ENCODE data around the gene CFAP90. TPM values are rescaled to one million over a fixed set of nuclear protein-coding genes. Genes with fewer than 3 reads are reported as not detected.

Gene CFAP90
- total and polyA plus RNA-seq, 2 donors (not counting 3 experiments of a cell fraction or from before 2014, with no cell fraction given): 0.07 TPM; not detected in 1

DNA sequence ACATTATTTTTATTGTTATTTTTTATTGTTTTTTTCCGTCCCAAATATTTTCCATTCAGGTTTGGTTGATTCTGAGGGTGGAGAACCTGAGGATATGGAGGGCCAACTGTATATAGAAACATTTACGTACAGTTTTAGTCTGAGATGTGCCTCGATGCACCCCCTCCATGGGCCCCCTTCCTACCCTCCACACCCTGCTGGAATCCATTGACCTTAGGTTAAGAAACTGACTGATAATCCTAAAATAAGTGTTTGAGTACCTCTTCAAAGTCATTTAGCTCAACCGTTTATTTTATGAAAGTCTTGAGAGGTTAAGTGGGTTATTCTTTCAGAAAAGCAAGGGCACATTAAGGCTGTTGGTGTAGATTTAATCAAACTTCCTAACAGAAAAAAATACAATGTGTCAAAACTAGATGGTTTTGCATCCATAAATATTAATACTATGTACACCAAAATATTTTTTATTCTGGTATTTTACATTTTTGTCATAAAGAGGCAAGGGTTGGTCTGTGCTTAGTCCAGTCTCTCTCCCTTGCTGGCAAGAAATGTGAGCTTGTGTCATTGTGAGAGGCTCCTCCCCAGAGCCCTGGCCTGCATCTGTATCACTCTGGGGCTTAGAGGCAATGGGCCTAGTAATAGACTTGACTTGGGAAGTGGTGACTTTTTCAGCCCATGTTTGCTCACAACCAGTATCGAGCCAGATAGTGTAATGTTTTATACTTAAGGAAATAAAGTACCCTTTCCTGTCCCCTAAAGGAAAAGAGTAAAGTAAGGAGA is 33.7 kb upstream of the CFAP90 start:
- Histone ChIP-seq H3K27me3 (ENCODE audit: control insufficient read depth in 2 of 2, insufficient read depth in 2 of 2, low read length in 2 of 2) (no peaks in the 10 kb centered on the region), H3K36me3 (ENCODE audit: control insufficient read depth in 2 of 2, extremely low read depth in 1 of 2, insufficient read depth in 2 of 2, low read length in 2 of 2) (peaks cover 16 to 22% of the 10 kb centered on the region in 2 experiments), H3K9me1 (replicated peaks; ENCODE audit: control insufficient read depth, extremely low read depth, insufficient read depth, low read length) (no peaks in the 10 kb centered on the region), H4K20me1 (replicated peaks; ENCODE audit: control insufficient read depth, extremely low read depth, insufficient read depth, low read length) (no peaks in the 10 kb centered on the region), H3K79me2 (ENCODE audit: control insufficient read depth, insufficient read depth, low read length) (no peaks in the 10 kb centered on the region), H3K9ac (replicated peaks; ENCODE audit: extremely low read depth, insufficient read depth, low read length) (no peak overlapping the region), H3K4me1 (ENCODE audit: control insufficient read depth, extremely low read depth, insufficient read depth, low read length) (no peaks in the 10 kb centered on the region), H3K4me2 (ENCODE audit: insufficient read depth, low read length) (no peak overlapping the region), H3K27ac (ENCODE audit: insufficient read depth, low read depth, low read length) (no peak overlapping the region), H2AFZ (ENCODE audit: low read depth, low read length) (no peak overlapping the region), H3K4me3 (replicated peaks in 1 of 3; ENCODE audit: insufficient read depth in 1 of 3, low read depth in 1 of 3, low read length in 3 of 3) (no peak overlapping the region), H3K9me3 (replicated peaks; ENCODE audit: control insufficient read depth, insufficient read depth, low read length) (no peaks in the 10 kb centered on the region)
- intact Hi-C loops (cut with micrococcal nuclease): no loop called here
- no TSS peak for BruUV-seq (replicated peaks)
- dilution Hi-C loops (cut with MboI; ENCODE audit: extremely low pct_ligation_motif_present, low sequenced_read_pairs): no loop called here
- no peak for FAIRE-seq
- CTCF ChIA-PET: interaction anchor here (0.9 kb wide), 1 partner anchor 10 kb away, joined by 3 read pairs; no protein-coding TSS in a partner anchor
- POLR2A ChIA-PET: no interaction called here
- no peak for DNase-seq (ENCODE audit: low read depth, low spot score)
- TF ChIP-seq POLR2A (IDR thresholded peaks at IDR 0.05; ENCODE audit: low read depth, low read length) (no peak), MYC (IDR thresholded peaks at IDR 0.05; ENCODE audit: low read depth, low read length) (no peak), FOS (IDR thresholded peaks at IDR 0.05; ENCODE audit: borderline replicate concordance, insufficient read depth, low read length) (no peak), GATA2 (IDR thresholded peaks at IDR 0.05; ENCODE audit: insufficient read depth, insufficient read length, low read depth, low read length) (no peak), POLR2AphosphoS5 (IDR thresholded peaks at IDR 0.05; ENCODE audit: insufficient read depth, low read depth, low read length) (no peak), MAX (IDR thresholded peaks at IDR 0.05; ENCODE audit: insufficient read depth, insufficient read length) (no peak), JUN (IDR thresholded peaks at IDR 0.05; ENCODE audit: borderline replicate concordance, insufficient read depth, insufficient read length, low read depth) (no peak)
- TF ChIP-seq, protein P1, sequence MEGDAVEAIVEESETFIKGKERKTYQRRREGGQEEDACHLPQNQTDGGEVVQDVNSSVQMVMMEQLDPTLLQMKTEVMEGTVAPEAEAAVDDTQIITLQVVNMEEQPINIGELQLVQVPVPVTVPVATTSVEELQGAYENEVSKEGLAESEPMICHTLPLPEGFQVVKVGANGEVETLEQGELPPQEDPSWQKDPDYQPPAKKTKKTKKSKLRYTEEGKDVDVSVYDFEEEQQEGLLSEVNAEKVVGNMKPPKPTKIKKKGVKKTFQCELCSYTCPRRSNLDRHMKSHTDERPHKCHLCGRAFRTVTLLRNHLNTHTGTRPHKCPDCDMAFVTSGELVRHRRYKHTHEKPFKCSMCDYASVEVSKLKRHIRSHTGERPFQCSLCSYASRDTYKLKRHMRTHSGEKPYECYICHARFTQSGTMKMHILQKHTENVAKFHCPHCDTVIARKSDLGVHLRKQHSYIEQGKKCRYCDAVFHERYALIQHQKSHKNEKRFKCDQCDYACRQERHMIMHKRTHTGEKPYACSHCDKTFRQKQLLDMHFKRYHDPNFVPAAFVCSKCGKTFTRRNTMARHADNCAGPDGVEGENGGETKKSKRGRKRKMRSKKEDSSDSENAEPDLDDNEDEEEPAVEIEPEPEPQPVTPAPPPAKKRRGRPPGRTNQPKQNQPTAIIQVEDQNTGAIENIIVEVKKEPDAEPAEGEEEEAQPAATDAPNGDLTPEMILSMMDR (IDR thresholded peaks at IDR 0.05; ENCODE audit: extremely low read depth in 1 of 2, insufficient read depth in 1 of 2, low read depth in 1 of 2, low read length in 2 of 2): no peak

Measured in endothelial cell of umbilical vein (primary cell).